Measurements from ENCODE around the gene NRIP1.

The NRIP1 gene

GRCh38 chr21:14923468-14923867 is 141.3 kb downstream of the NRIP1 start:
- DNase-seq (ENCODE audit: low read depth in 1 of 2, low spot score in 1 of 2), result no peak

- no peak for DNase-seq (ENCODE audit: low read depth in 1 of 2, low spot score in 1 of 2)
These were observed 141.8 kb downstream of the NRIP1 start for GRCh38 chr21:14922980-14923379.

- DNase-seq (ENCODE audit: low read depth in 1 of 2, low spot score in 1 of 2), result no peak
These were observed 146.3 kb downstream of the NRIP1 start for GRCh38 chr21:14918527-14918926.

- DNase-seq (ENCODE audit: low read depth in 1 of 2, low spot score in 1 of 2), result no peak
These were observed 147.0 kb downstream of the NRIP1 start for GRCh38 chr21:14917762-14918161.

- DNase-seq (ENCODE audit: low read depth in 1 of 2, low spot score in 1 of 2), result no peak
These were observed 148.1 kb downstream of the NRIP1 start for GRCh38 chr21:14916676-14917141.

- no peak for DNase-seq (ENCODE audit: low read depth in 1 of 2, low spot score in 1 of 2)
These were observed 151.2 kb downstream of the NRIP1 start for GRCh38 chr21:14913638-14914037.

GRCh38 chr21:14911351-14911750 is 153.4 kb downstream of the NRIP1 start:
- DNase-seq (ENCODE audit: low read depth in 1 of 2, low spot score in 1 of 2), result no peak

Data from activated CD4-positive, alpha-beta T cell treated with anti-CD3 and anti-CD28 coated beads, Interleukin-2, amount 50 U/mL, for 24 hours (primary cell).